NB4 (cell line): ENCODE measurements around the gene TBC1D4.

Source experiments
- DNase-seq: peaks from one replicate; pipeline ENCODE4 v3.0.0; 2010; ENCODE audit warnings: low read depth
- H3K4me3 ChIP-seq: one replicate; pipeline ENCODE4 v1.5.1; 2011; ENCODE audit warnings: mild to moderate bottlenecking, low read depth, low read length, moderate library complexity
- CTCF ChIP-seq: IDR thresholded peaks from one replicate; pipeline ENCODE4 v1.5.1; 2012; ENCODE audit warnings: low read depth, low read length
- MAX ChIP-seq: IDR thresholded peaks from 2 replicates; pipeline ENCODE4 v1.6.1; 2011; ENCODE audit warnings: low read depth, low read length
- MYC ChIP-seq: IDR thresholded peaks from 2 replicates; pipeline ENCODE4 v1.6.1; 2011; ENCODE audit warnings: low read depth, low read length
- POLR2A ChIP-seq: IDR thresholded peaks from 2 replicates; pipeline ENCODE4 v1.6.1; 2011; ENCODE audit warnings: mild to moderate bottlenecking; ENCODE audit not compliant: insufficient read length; ENCODE audit errors: extremely low read depth

Gene TBC1D4

GRCh38 chr13:75399168-75399878 is 82.6 kb downstream of the TBC1D4 start:
- H3K4me3 ChIP-seq = no peak overlapping the region
- no peak for DNase-seq
- TF ChIP-seq MAX (no peak), POLR2A (no peak)

GRCh38 chr13:75398072-75398471 is 83.9 kb downstream of the TBC1D4 start:
- TF ChIP-seq MAX (no peak), POLR2A (no peak), CTCF (no peak), MYC (no peak)
- H3K4me3 ChIP-seq = no peak overlapping the region
- DNase-seq = no peak

- TF ChIP-seq POLR2A = no peak
- TF ChIP-seq MAX = no peak
- TF ChIP-seq CTCF = no peak
- TF ChIP-seq MYC = no peak
- no peak for DNase-seq
These were observed 86.1 kb downstream of the TBC1D4 start for GRCh38 chr13:75395901-75396300.

GRCh38 chr13:75395066-75395465 is 86.9 kb downstream of the TBC1D4 start:
- peak; percentile 62 for DNase-seq
- no peak overlapping the region for H3K4me3 ChIP-seq
- TF ChIP-seq POLR2A = no peak
- 0 out of 2 replicates have a peak, but pooled peaks have one; percentile 33 for TF ChIP-seq MYC

More at GRCh38 chr13:75395901-75396300, 86.1 kb downstream of the TBC1D4 start:
- no peak overlapping the region for H3K4me3 ChIP-seq

DNA sequence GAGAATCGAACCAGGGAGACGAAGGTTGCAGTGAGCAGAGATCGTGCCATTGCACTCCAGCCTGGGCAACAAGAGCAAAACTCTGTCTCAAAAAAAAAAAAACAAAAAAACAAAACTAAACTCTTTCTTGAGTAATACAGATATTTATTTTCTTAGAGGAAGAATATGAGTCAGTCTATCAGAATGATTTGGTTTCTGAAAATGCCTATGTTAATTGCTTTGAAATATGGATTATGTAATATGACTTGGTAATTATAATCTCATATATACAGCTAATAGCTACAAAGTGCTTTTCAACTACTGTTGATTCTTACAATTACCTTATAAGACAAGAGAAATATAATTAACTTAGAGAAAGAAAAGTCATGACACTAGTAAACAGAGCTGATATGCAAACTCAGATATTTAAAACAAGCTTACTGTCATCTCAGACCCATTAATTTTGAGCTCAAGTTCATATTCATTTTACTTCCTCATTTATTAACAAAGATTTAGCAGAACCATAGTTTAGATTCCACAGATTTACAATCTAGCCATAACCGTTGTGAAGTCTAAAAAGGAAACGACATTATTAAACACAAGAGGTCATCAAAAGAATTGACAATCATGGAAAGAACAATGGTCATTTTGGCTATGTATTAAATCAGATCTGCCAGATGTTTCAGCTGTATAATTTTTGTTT is 88.0 kb downstream of the TBC1D4 start:
- TF ChIP-seq MYC = no peak
- no peak for TF ChIP-seq MAX
- TF ChIP-seq CTCF = no peak
- no peak for TF ChIP-seq POLR2A
- no peak overlapping the region for H3K4me3 ChIP-seq
- DNase-seq = no peak

- TF ChIP-seq CTCF (no peak), MAX (no peak), POLR2A (no peak), MYC (no peak)
- DNase-seq = no peak
- H3K4me3 ChIP-seq = no peak overlapping the region
These were observed 90.4 kb downstream of the TBC1D4 start for GRCh38 chr13:75391432-75392100.
